Right hindlimb (tissue), 1 donor: ENCODE measurements around the gene CABYR.

Experiments
- DNase-seq: peaks from one replicate; pipeline ENCODE4 v3.0.0-alpha.2; 2018

Gene CABYR

DNA sequence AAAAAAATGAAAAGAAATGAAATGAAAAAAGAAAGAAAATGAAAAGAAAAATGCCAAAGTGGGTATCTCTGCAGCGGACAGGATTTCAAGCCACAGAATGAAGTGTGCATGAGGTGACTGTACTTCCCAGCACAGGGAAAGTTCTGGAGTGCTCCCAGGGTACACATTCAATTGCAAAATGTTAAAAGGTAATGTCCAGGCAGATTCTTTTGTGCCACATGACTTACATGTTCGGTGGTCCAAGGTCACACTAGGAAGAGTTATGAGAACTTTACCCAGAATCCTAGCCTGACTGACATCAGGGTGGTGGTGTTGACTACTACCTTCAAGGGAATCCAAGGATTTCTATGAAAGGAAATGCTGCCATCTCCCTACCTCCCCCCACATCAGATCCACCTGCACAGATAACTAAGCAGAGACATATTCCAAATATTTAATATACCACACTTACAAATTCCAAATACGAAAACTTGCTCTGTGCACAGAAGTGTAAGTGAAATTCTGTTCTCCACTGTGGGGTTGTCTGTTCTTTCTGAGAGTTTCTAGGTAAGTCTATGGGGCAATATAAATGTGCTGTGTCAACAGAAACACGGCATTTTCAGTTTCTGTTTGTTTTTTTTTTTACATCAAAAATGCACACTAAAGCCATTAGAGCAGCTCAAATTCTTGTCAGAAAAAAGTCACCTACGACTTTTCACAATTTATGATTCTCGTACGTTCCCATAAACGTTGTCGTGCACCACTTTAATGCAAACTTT, 56.6 kb downstream of the CABYR start:
- no peak for DNase-seq

DNA sequence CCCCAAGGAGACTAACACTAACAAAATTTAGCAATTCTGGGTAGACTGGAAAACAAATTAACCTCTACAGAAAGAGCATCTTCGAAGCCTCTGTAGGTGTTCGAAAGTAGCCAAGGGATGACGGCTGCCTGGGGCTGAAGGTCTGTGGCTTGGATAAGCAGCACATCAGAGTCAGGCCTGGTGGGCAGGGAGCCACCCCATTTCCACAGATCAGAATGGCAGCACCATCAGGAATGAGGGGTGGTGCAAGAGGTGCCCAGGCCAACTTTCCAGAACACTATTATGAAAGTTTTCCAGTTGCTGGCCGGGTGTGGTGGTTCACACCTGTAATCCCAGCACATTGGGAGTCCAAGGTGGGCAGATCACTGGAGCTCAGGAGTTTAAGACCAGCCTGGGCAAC, 57.9 kb downstream of the CABYR start:
- no peak for DNase-seq

DNA sequence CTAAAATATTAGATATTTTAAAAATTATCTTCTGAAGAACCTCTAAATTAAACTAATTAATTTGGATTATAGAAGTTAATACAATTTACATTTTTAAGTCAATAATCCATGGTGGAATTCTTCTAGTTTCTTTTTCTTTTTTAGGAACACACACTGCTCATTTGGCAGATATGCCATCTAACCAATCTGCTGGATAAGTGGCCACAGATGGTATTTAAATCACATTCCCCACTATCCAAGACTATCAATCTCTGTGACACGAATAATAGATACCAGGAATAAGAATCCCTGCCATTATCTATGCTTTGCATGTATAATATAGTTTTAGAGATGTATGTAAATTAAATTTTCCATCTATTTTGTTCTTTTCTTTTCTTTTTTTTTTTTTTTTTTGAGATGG, 58.5 kb downstream of the CABYR start:
- no peak for DNase-seq

DNA sequence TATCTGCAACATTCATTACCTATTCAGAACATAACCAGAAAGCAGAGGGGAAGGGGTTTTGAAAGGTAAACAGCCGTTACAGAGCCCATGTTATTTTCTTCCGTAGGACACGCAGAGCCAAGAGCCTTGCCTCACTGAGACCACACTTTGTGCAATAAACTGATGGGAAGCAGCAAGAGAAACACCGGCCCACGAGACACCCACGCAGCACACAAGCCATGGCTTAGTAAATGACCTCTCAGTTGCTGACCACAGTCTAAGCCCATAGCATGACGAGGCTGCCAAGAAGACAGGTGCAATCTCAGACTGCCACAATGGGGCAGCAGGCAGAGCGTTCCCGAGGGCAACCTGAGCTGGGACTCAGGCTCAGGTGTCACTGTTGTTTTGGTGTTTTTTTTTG, 59.6 kb downstream of the CABYR start:
- DNase-seq = no peak

DNA sequence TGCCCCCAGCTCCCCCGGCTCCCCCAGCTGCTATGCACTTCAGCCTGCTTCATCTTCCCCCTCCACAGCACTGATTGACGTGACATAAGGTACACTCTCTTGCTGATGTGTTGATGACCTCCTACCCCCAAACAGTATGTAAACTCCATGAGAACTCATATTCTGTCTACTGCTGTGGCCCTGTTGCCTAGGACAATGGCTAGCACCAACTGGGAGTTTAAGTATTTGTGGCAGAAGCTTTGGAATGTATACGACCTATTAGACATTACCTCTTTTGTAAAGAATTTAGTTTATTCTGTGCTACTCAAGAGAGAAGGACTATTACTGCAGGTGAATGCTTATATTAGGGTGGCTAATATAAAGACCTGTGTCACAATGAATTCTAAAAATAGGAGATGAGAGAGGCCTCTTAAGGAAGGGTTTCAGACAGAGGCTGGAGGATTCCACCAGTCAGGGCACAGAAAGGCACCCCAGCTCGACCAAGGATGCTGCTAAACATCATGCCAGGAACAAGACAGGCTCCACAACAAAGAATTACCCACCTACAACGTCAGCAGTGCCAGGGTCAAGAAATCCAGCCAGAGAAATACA, 60.6 kb downstream of the CABYR start:
- DNase-seq = no peak

DNA sequence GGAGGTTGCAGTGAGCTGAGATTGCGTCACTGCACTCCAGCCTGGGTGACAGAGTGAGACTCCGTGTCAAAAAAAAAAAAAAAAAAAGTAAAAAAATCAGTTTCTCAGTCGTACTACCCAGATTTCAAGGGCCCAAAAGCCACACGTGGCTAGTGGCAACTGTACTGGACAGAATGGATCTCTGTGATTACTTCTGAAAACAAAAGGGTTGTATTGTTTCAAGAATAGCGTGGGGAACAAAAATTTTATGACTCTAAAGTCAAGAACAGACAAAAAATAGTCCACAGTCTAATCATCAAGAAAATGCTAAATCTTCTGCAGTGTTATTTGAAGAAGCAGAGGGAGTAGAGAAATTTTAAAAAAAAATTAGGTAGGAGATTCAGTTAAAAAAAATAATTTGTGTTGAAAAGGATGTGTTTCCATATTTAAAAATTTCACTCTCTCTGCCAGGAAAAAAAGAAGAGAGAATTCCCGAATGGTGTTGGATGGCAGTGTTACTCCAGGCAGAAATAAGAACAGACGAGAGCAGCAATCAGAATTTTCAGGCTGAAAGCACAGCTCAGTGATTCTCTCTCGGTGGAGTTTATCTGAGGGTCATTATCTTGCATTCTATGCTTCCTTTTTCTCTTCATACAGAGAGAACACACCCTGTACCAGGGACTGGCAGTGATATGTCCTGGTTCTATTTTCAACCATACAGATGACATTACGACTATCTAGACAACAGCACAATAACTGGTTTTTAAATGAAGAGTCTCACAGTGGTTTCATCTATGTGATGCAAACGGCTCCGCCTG, 61.8 kb downstream of the CABYR start:
- DNase-seq = no peak

DNA sequence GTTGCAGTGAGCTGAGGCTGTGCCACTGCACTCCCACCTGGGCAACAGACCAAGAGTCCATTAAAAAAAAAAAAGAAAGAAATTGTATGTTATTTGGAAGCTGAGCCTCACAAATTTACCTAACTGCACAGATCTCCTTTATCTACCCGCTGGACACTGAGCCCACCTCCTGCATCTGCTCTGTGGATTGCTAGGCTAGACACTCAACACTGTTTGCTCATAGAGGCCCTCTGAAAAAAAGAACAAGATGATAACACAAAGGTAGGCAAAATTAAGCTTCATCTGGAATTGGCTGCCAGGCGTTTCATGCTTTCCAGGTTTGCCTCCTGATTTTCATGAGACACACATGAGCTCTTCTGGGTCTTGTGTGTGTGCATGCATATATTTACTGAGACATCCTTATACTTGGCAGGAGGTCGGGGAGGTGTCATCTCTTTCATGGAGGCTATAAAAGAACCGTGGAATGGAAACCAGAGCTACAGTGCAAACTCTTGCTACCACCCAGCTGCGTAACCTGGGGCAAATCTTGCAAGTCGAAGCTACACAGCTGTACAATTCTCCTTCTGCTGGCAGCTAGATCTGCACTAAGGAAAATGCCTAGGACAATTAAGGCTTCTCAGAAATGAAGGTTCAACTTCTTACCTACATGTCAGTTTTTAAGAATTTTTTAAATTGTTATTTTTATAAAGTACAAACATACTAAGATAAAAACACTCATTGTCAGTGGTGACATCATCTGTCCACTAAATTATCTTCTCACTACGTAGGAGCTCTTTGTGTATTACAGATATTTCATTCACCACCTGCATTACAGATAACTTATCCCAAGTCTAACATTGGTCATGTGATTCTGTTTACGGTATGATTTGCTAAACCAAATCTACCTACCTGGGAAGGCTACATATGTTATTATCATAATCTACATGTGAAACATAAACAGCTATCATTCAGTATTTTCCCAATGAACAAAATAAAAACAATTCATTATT, 63.1 kb downstream of the CABYR start:
- no peak for DNase-seq

DNA sequence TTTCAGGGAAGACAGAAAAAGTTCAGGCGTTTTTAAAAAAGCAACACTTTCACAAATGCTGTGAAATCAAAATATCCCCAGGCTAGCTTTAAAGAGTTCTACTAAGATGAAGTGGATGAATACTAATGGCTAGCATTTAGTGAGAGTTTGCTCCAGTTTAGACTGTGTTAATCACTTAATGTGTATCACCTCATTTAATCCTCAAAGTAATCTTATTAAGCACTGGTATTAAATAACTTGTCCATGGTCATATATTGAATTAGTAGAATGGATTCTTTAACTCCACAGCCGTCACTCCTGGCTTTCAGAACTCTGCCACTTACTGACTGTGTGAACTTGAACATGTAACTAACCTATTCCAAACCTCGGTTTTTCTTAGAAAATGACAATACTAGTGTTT, 66.0 kb downstream of the CABYR start:
- no peak for DNase-seq

DNA sequence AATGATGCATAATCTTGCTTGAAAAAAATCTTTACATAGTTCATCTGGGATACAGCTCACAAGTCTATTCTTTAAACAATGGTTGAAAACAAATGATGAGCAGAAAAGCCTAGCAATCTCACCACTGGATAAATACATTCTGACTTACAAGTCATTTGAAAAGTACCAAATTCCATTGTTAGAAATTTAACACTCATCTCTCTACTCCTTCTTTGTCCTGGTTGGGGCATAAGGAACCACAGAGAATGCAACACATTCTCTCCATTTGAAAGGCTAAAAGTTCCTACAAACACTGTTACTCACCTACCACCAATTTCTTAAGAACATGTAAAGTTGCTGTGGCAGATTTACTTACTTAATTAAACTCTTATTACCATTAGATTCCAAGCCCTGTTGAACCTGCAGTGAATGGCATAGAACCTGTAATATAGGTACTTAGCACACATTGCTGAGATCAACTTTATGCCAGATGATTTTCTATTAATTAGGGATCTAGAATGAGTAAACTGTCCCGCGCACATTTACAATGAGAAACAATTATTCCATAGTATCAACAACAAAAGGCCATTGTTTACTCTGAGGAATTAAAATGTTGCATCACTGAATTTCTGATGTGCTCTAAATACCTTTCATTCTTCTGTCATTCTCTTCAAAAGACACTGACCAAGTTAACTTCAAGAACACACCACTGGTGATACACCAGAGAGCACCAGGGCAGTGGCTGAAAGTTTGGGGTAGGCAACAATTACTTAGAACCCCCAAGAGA, 69.6 kb downstream of the CABYR start:
- DNase-seq = no peak

DNA sequence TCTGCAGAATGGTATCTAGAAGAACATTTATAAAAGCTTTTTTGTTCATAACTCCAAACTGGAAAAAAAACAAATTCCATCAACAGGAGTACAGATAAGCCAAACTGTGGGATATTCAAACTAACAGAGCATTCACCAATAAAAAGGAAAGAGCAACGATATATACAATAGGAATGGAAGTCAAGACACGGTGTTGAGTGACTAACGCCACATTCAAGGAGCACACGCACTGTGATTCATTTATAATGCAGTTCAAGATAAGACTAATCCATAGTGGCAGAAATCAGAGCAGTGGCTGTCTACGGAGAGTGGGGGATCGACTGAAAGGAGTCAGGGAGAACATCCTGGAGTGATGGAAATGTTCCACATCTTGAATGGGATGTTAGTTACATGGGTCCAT, 70.7 kb downstream of the CABYR start:
- DNase-seq = no peak
